BJ (cell line): ENCODE measurements around the gene DMAP1. TPM values are rescaled to one million over a fixed set of nuclear protein-coding genes. Genes with fewer than 3 reads are reported as not detected.

Experiments used
- CTCF ChIA-PET: fragments of 350-600 bp; formaldehyde crosslinking; extraction: SDS; loops from one replicate; lab custom pipeline; 2021; ENCODE audit warnings: antibody characterized with exemption, inconsistent platforms; lab: Yijun Ruan, JAX
- POLR2A ChIA-PET: fragments of 300-600 bp; sonication (Branson Sonifier 250); formaldehyde crosslinking; extraction: SDS; loops from one replicate; lab custom pipeline; 2021; ENCODE audit warnings: antibody characterized with exemption; lab: Charles Lee
- DNase-seq: peaks from one replicate; pipeline ENCODE4 v3.0.0-alpha.2; 2011; ENCODE audit warnings: low read depth
- H3K27me3 ChIP-seq: 2 replicates; pipeline ENCODE4 v1.6.0; 2011; ENCODE audit warnings: low read length; ENCODE audit not compliant: control insufficient read depth, insufficient read depth
- H3K36me3 ChIP-seq: 2 replicates; pipeline ENCODE4 v1.5.1; 2011; ENCODE audit warnings: low read length; ENCODE audit not compliant: control insufficient read depth, insufficient read depth
- H3K4me3 ChIP-seq: 2 replicates; pipeline ENCODE4 v1.5.1; 2011; ENCODE audit warnings: low read depth, mild to moderate bottlenecking, control low read depth, low read length
- CTCF ChIP-seq: IDR thresholded peaks from 2 replicates; pipeline ENCODE4 v1.5.1; 2011; ENCODE audit warnings: low read depth, mild to moderate bottlenecking, control low read depth, inconsistent platforms, low read length, moderate library complexity; ENCODE audit not compliant: insufficient read depth
- polyA plus RNA-seq: library from polyadenylated mRNA; depleted of rRNA; stranded (reverse); fragments of >200 nt; gene quantifications from 2 replicates; pipeline ENCODE4 v1.2.3, GENCODE V29; 2011

The DMAP1 gene
- polyA plus RNA-seq, 1 experiment = 45.1 TPM

DNA sequence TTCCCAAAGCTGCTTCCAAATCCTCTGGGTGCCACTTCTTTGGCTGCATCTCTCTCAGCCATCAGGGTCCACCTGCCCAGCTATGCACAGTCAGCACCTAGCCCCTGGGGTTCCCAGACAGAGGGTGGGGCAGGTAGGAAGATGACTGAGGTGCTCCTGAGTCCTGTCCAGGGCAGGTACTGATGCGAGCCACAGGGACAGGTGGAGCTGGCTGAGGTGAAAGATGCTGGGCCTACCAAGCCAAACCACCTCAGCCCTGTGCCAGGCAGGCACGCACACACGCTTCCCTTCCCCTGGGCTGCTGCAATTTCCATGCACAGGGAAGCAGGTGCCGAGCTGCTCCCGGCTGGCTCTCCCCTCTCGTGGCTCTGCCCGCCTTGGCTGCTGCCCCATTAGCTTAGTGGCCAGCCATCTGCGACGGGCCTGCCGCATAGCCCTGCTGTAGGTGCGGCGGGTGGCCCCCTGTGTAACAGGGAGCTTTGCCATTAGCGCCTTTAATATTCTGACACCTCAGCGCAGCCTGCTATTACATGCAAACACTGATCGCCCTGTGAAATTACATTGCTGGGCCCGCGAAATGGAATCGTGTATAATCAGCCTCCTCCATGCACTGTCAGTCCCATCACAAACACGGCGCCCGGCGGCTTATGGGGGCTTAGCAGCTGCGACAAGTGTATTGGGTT, 38.9 kb downstream of the DMAP1 start:
- CTCF ChIA-PET = interaction anchor here (1.5 to 1.6 kb wide), 2 partner anchors 13 to 34 kb away, joined by 4 to 13 read pairs; no protein-coding TSS in a partner anchor
- POLR2A ChIA-PET = no interaction called here
- no peak for TF ChIP-seq CTCF
- Histone ChIP-seq H3K4me3 (no peak overlapping the region), H3K27me3 (no peaks in the 10 kb centered on the region), H3K36me3 (peaks cover 12% of the 10 kb centered on the region)
- DNase-seq = no peak

- no peak for DNase-seq
- Histone ChIP-seq H3K4me3 (no peak overlapping the region), H3K36me3 (peaks cover 9% of the 10 kb centered on the region), H3K27me3 (no peaks in the 10 kb centered on the region)
- ChIA-PET POLR2A (no interaction called here), CTCF (interaction anchor here (1.2 kb wide), 1 partner anchor 21 kb away, joined by 4 read pairs; no protein-coding TSS in a partner anchor)
- TF ChIP-seq CTCF = no peak
These were observed 41.2 kb downstream of the DMAP1 start for GRCh38 chr1:44254392-44254910.

DNA sequence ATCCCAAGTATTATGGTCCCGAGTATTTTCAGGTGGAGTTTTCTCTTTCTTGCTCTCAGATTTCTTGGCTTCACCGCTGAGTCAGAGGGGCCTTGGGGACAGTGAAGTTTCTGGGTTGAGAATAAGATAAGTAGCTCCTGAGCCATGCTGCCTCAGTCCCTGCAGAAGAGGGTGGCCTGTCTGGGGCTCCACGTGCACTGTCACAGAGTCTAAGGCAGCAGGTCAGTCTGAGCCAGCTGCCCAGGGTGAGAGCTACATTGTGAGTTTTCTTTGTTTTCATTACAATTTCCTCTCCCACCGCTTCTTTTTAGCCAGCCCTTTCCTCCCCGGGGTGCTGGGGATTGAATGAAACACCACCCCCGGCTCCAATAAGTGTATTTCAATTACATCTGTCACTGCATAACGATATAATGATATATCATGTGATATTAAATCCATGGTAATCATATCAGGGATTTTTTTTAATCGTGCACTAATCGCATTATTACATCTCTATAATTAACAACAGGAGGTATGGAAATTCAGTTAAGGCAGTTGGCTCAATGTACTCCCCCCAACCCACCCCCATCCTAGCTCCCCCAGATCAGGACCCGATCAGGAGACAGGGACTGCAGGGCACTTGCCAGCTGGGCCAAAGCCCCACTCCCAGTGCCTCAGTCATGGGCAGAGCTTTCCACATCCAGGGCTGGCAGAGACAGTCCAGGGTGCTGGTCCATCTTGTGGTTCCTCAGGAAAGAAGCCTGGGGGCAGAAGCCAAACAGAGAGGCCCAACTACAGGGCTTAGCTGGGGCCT, 43.7 kb downstream of the DMAP1 start:
- H3K36me3 ChIP-seq = peaks cover 9% of the 10 kb centered on the region
- ChIA-PET CTCF (interaction anchor here (1.3 to 1.5 kb wide), 3 partner anchors 11 to 221 kb away, joined by 3 to 4 read pairs (median 3); no protein-coding TSS in a partner anchor), POLR2A (no interaction called here)
- TF ChIP-seq CTCF = no peak
- H3K4me3 ChIP-seq = no peak overlapping the region
- H3K27me3 ChIP-seq = no peaks in the 10 kb centered on the region
- DNase-seq = no peak

DNA sequence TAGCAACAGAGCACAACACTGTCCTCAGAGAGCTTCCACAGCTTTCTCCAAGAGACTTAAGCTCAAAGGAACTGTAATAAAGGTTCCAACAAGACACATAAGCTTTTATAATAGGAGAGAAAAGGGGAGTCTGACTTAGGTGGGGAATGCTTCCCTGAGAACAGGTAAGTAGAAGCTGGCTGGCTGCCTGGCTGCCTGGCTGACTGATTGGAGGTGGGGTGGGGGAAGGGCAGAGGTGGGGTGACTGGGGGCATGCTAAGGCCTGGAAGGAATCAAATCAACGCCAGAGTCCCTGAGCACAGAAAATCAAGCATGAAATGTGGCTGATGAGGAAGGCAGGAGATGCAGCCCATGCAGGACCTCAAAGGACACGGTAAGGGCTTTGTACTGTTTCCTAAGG, 45.8 kb downstream of the DMAP1 start:
- POLR2A ChIA-PET = no interaction called here
- CTCF ChIA-PET = interaction anchor here (0.7 to 1.6 kb wide), 3 partner anchors 10 to 336 kb away, joined by 4 read pairs; no protein-coding TSS in a partner anchor
- TF ChIP-seq CTCF = no peak
- Histone ChIP-seq H3K36me3 (peaks cover 9% of the 10 kb centered on the region), H3K27me3 (no peaks in the 10 kb centered on the region), H3K4me3 (no peak overlapping the region)
- DNase-seq = no peak

DNA sequence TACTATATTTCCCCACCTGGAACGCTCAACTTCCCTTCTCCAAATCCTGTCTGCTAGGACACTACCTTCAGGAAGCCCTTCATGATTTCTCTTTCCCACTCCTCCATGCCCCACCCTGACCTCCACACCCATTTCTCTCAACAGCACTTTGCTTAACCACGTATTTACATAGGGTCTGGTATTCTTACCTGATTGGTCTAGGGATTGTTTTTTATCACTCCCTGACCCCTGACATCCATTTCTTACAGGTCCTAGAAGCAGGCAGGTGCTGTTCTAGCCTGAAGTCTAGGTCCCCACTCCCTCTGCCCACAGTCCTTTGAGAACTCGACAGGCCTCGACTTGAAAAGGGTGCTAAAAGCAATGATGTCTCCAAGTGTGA, 47.5 kb downstream of the DMAP1 start:
- Histone ChIP-seq H3K4me3 (no peak overlapping the region), H3K36me3 (peaks cover 9% of the 10 kb centered on the region), H3K27me3 (no peaks in the 10 kb centered on the region)
- POLR2A ChIA-PET = no interaction called here
- no peak for DNase-seq
- no peak for TF ChIP-seq CTCF
- CTCF ChIA-PET = no interaction called here
